Right lobe of liver (tissue), 6 donors: ENCODE measurements around the gene TRIM69. TPM values are rescaled to one million over a fixed set of nuclear protein-coding genes. Genes with fewer than 3 reads are reported as not detected.
A peak's percentile ranks its signal among the peaks of the same experiment; 100 is the strongest.

Source experiments
- ATAC-seq, 4 donors: fragments of 200-7000 bp; cut with Tn5 transposase; one replicate each; pipeline ENCODE4 v1.9.1; 2020; ENCODE audit warnings: mild to moderate bottlenecking in 4 of 4, moderate library complexity in 4 of 4
- DNase-seq, 3 donors: peaks; one replicate each; pipeline ENCODE4 v3.0.0-alpha.2; 2020
- H3K27ac ChIP-seq, 3 donors: fragments of 200-600 bp; one replicate each; pipeline ENCODE4 v1.8.0; 2022
- H3K27me3 ChIP-seq, 2 donors: fragments of 200-600 bp; one replicate each; pipeline ENCODE4 v1.8.0; 2022
- H3K36me3 ChIP-seq, 4 donors: fragments of 200-600 bp; sonication (generic) in 1 of 4; one replicate each; pipeline versions ENCODE4 v1.5.1 to v1.8.0; 2017 to 2022; ENCODE audit warnings: control low read depth in 1 of 4
- H3K4me1 ChIP-seq, 4 donors: fragments of 200-600 bp; sonication (generic) in 1 of 4; one replicate each; pipeline versions ENCODE4 v1.5.1 to v1.8.0; 2017 to 2022; ENCODE audit warnings: control low read depth in 1 of 4
- H3K4me3 ChIP-seq, 3 donors: fragments of 200-600 bp; one replicate each; pipeline ENCODE4 v1.8.0; 2022
- H3K9me3 ChIP-seq, 4 donors: fragments of 200-600 bp; sonication (generic) in 1 of 4; one replicate each; pipeline versions ENCODE4 v1.5.1 to v1.8.0; 2017 to 2022; ENCODE audit warnings: control low read depth in 1 of 4
- CTCF ChIP-seq, 4 donors: fragments of 200-600 bp in 3 of 4; fragments of 450-650 bp in 1 of 4; IDR thresholded peaks; one replicate each; pipeline versions ENCODE4 v1.5.1 to v1.8.0; 2016 to 2022; ENCODE audit warnings: antibody characterized with exemption in 4 of 4, mild to moderate bottlenecking in 2 of 4
- POLR2A ChIP-seq: fragments of 450-650 bp; IDR thresholded peaks from one replicate; pipeline ENCODE4 v1.6.1; 2017; ENCODE audit warnings: antibody characterized with exemption, mild to moderate bottlenecking
- WGBS: methylation state at CpG from one replicate; pipeline ENCODE4 v1.1.6; 2018; ENCODE audit warnings: low coverage, low lambda C conversion rate; ENCODE audit not compliant: insufficient coverage; ENCODE audit errors: missing lambda C conversion rate; 5-methylcytosine and 5-hydroxymethylcytosine counted together
- intact Hi-C, 2 donors: fragments of 100-400 bp; cut with DNase I; formaldehyde crosslinking; loops; one replicate each; pipeline versions ENCODE4 v1.11.2 to v1.14.1; 2022
- total RNA-seq, 6 experiments: library from RNA; depleted of rRNA in 2 of 6; stranded (reverse); fragments of >200 nt in 2 of 6; fragmentation: NEBNext Ultra II Directional in 3 of 6; extraction: Animal tissue kit (Norgen Biotek cat#: 25700) in 3 of 6; gene quantifications; one replicate each; pipeline versions ENCODE4 v1.1.0 to v1.2.4, GENCODE V29; 2016 to 2023
- donor health status: DM: no; HTN: yes; CAD: no.
- donor health status: DM: no; HTN: no; CAD: no.
- donor health status: DM: no; HTN: no; CAD: no.
- donor health status: DM: no; HTN: yes; CAD: no.
- donor health status: DM: no; HTN: yes; CAD: no.

TRIM69 gene
- total RNA-seq, 6 experiments from 2014 or later: 3.8 to 16.9 (median 6.5) TPM

DNA sequence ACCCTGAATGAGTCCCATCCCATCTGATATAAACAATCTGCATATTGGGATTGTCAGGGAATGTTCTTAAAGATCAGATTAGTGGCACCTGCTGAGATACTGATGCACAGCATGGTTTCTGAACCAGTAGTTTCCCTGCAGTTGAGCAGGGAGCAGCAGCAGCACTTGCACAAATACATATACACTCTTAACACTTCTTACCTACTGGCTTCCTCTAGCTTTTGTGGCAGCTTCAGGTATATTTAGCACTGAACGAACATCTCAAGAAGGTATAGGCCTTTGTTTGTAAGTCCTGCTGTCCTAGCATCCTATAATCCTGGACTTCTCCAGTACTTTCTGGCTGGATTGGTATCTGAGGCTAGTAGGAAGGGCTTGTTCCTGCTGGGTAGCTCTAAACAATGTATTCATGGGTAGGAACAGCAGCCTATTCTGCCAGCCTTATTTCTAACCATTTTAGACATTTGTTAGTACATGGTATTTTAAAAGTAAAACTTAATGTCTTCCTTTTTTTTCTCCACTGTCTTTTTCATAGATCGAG, 20.5 kb upstream of the TRIM69 start:
- no peaks in the 10 kb centered on the region for H3K27me3 ChIP-seq
- no peak for TF ChIP-seq POLR2A
- no peak for TF ChIP-seq CTCF (IDR thresholded peaks at IDR 0.05)
- DNase-seq (no peak), ATAC-seq (no peak)
- peaks cover 0 to 29% (median 0%) of the 10 kb centered on the region in 4 donors for H3K4me1 ChIP-seq
- H3K9me3 ChIP-seq: no peaks in the 10 kb centered on the region
- no peak overlapping the region for H3K27ac ChIP-seq
- intact Hi-C loops: no loop called here
- WGBS: 79% methylated on average over 1 of the region's 2 CpGs
- H3K4me3 ChIP-seq: no peak overlapping the region
- peaks cover 19 to 39% (median 33%) of the 10 kb centered on the region in 4 donors for H3K36me3 ChIP-seq

GRCh38 chr15:44716983-44717602, 19.2 kb upstream of the TRIM69 start:
- 73% methylated on average over 2 of the region's 2 CpGs for WGBS
- Histone ChIP-seq H3K9me3 (no peaks in the 10 kb centered on the region), H3K27me3 (no peaks in the 10 kb centered on the region), H3K27ac (no peak overlapping the region), H3K4me3 (no peak overlapping the region), H3K36me3 (peaks cover 19 to 39% (median 33%) of the 10 kb centered on the region in 4 donors), H3K4me1 (peaks cover 0 to 29% (median 0%) of the 10 kb centered on the region in 4 donors)
- no peak for DNase-seq
- ATAC-seq: no peak
- TF ChIP-seq CTCF (IDR thresholded peaks at IDR 0.05): no peak
- TF ChIP-seq POLR2A: no peak
- intact Hi-C loops: no loop called here

GRCh38 chr15:44718180-44718926, 18.0 kb upstream of the TRIM69 start:
- Histone ChIP-seq H3K9me3 (no peaks in the 10 kb centered on the region), H3K27me3 (no peaks in the 10 kb centered on the region), H3K4me3 (no peak overlapping the region), H3K4me1 (peaks cover 0 to 25% (median 0%) of the 10 kb centered on the region in 4 donors), H3K27ac (no peak overlapping the region), H3K36me3 (peaks cover 19 to 39% (median 33%) of the 10 kb centered on the region in 4 donors)
- no peak for DNase-seq
- intact Hi-C loops: no loop called here
- TF ChIP-seq POLR2A (no peak), CTCF (IDR thresholded peaks at IDR 0.05) (no peak)
- 52% methylated on average over 4 of the region's 4 CpGs for WGBS
- ATAC-seq: no peak

DNA sequence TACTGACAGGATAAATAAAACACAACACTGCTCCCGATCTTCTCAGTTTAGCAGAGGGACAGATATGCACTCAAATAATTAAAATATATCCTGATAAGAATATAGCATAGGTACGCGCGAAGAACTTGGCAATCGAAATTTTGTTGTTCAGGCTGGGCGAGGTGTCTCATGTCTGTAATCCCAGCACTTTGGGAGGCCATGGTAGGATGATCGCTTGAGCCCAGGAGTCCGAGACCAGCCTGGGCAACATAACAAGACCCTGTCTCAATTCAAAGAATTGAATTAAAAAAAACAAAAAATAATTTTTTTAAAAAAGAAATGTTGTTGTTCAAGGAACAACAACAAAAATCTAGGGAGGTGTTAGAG, 17.4 kb upstream of the TRIM69 start:
- H3K27me3 ChIP-seq: no peaks in the 10 kb centered on the region
- peaks cover 19 to 39% (median 33%) of the 10 kb centered on the region in 4 donors for H3K36me3 ChIP-seq
- peaks cover 0 to 20% (median 0%) of the 10 kb centered on the region in 4 donors for H3K4me1 ChIP-seq
- ATAC-seq: no peak
- intact Hi-C loops: no loop called here
- no peaks in the 10 kb centered on the region for H3K9me3 ChIP-seq
- whole genome bisulfite sequencing: 72% methylated on average over 8 of the region's 8 CpGs
- H3K4me3 ChIP-seq: no peak overlapping the region
- DNase-seq: no peak
- peak overlapping the region in 1 of 3 donors; percentile 25 for H3K27ac ChIP-seq
- TF ChIP-seq POLR2A (no peak), CTCF (IDR thresholded peaks at IDR 0.05) (no peak)
